Measurements from ENCODE around the gene DUOX2.

DNA sequence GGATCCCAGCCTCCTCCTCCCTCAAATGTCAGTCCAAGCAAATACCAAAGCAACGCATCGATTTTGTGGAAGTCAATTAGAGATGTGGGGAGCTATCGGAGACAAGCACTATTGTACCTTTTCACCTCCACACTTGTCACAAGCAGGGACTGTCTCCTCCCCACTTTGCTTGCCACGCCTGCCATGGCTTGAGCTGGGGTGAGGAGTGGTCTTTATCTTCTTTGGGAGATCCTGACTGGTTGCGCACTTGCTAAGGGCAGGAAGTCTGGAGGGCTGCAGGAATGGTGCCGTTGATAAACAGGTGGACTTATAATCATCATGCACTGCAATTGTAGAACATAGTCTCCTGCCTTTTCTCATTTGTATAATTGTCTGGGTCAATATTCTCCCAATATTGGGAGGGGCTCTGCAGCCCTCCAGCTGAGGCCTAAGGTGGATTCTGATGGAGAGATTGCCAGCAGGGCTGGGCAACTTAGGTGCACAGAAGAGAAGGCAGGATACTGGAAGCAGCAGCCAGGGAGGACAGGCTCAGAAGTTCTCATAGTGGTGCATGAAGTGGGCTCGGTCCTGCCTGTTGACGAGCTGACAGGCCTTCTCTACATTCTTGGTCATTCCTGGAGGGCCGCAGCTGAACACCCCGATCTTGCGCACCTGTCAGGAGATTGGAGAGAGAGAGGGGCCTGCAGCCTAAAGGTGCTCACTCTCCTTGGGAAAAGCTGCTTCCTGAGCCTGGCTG, 20.2 kb downstream of the DUOX2 start:
- TF ChIP-seq CTCF (IDR thresholded peaks at IDR 0.05), result no peak
- TF ChIP-seq, protein P1, sequence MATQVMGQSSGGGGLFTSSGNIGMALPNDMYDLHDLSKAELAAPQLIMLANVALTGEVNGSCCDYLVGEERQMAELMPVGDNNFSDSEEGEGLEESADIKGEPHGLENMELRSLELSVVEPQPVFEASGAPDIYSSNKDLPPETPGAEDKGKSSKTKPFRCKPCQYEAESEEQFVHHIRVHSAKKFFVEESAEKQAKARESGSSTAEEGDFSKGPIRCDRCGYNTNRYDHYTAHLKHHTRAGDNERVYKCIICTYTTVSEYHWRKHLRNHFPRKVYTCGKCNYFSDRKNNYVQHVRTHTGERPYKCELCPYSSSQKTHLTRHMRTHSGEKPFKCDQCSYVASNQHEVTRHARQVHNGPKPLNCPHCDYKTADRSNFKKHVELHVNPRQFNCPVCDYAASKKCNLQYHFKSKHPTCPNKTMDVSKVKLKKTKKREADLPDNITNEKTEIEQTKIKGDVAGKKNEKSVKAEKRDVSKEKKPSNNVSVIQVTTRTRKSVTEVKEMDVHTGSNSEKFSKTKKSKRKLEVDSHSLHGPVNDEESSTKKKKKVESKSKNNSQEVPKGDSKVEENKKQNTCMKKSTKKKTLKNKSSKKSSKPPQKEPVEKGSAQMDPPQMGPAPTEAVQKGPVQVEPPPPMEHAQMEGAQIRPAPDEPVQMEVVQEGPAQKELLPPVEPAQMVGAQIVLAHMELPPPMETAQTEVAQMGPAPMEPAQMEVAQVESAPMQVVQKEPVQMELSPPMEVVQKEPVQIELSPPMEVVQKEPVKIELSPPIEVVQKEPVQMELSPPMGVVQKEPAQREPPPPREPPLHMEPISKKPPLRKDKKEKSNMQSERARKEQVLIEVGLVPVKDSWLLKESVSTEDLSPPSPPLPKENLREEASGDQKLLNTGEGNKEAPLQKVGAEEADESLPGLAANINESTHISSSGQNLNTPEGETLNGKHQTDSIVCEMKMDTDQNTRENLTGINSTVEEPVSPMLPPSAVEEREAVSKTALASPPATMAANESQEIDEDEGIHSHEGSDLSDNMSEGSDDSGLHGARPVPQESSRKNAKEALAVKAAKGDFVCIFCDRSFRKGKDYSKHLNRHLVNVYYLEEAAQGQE (IDR thresholded peaks at IDR 0.05; ENCODE audit: insufficient read depth in 1 of 2, low read depth in 2 of 2, low read length in 1 of 2), result no peak

Measured in Panc1 (cell line).